GM12878 (cell line): ENCODE data around the gene LRP1B.

ENCODE experiments used
- CBFB ChIP-seq: IDR thresholded peaks from 2 replicates; pipeline ENCODE4 v1.6.1; 2016; ENCODE audit warnings: antibody characterized with exemption, low read depth
- CTCF ChIP-seq, 3 experiments: IDR thresholded peaks in 2 of 3; conservative IDR thresholded peaks in 1 of 3; 2 replicates each; pipeline ENCODE4 v1.5.1; 2011; ENCODE audit warnings: low read depth in 3 of 3, low read length in 3 of 3, mild to moderate bottlenecking in 3 of 3, control low read depth in 2 of 3, moderate library complexity in 2 of 3, inconsistent platforms in 1 of 3, mixed read lengths in 1 of 3; ENCODE audit not compliant: control insufficient read depth in 2 of 3, insufficient read depth in 1 of 3; ENCODE audit errors: extremely low read depth in 1 of 3
- HDAC2 ChIP-seq: fragments of 200-600 bp; sonication (generic); IDR thresholded peaks from 2 replicates; pipeline ENCODE4 v1.6.1; 2017
- PAX5 ChIP-seq: IDR thresholded peaks from 2 replicates; pipeline ENCODE4 v1.6.1; 2011; ENCODE audit warnings: low read depth, low read length, borderline replicate concordance
- POLR2A ChIP-seq: IDR thresholded peaks from 2 replicates; pipeline ENCODE4 v1.6.1; 2011; ENCODE audit warnings: low read depth, mild to moderate bottlenecking, low read length
- ZNF274 ChIP-seq: IDR thresholded peaks from one replicate; pipeline ENCODE4 v1.8.0; 2011; ENCODE audit not compliant: insufficient read length, insufficient read depth

- TF ChIP-seq ZNF274, result no peak
- no peak for TF ChIP-seq CBFB
- no peak for TF ChIP-seq HDAC2
- no peak for TF ChIP-seq CTCF (IDR thresholded peaks at IDR 0.05 in 2 of 3, conservative IDR thresholded peaks at IDR 0.05 in 1 of 3; ENCODE audit: control insufficient read depth in 2 of 3, extremely low read depth in 1 of 3, insufficient read depth in 1 of 3, low read depth in 3 of 3, low read length in 3 of 3)
- TF ChIP-seq PAX5, result no peak
- no peak for TF ChIP-seq POLR2A
Measured at GRCh38 chr2:140597205-140597604, 1533.6 kb downstream of the LRP1B start.
